Measurements from ENCODE around the gene LAMC1.

DNA sequence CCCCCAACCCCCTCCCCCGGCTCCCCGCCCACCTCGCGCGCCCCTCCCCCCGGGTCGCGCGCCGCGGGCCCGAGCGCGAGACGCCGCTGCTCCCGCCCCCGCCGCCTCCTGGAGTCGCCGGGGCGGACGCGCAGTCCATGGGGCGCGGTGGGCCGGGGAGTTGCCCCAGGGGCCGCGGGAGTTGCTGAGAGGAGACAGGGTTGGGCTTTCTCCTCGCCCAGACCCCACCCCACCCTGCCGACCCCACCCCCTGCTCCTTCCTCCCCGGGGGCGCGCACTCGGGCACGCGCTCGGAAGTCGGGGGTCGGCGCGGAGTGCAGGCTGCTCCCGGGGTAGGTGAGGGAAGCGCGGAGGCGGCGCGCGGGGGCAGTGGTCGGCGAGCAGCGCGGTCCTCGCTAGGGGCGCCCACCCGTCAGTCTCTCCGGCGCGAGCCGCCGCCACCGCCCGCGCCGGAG lies at the start of gene LAMC1:
- TF ChIP-seq EZH2 (IDR thresholded peaks at IDR 0.05; ENCODE audit: insufficient read depth, poor library complexity, severe bottlenecking), result no peak
- TF ChIP-seq EZH2phosphoT487 (IDR thresholded peaks at IDR 0.05; ENCODE audit: insufficient read depth, low read depth), result no peak
